RWPE1 (cell line): Measurements from ENCODE around the gene SNX30.

ENCODE experiments used
- CTCF ChIA-PET: fragments of 350-600 bp; sonication (Branson Sonifier 250); formaldehyde crosslinking; extraction: SDS; loops from one replicate; lab custom pipeline; 2021; lab: Yijun Ruan, JAX
- POLR2A ChIA-PET: fragments of 400-600 bp; formaldehyde crosslinking; extraction: SDS; loops from one replicate; lab custom pipeline; 2020; ENCODE audit warnings: antibody characterized with exemption; ENCODE audit not compliant: low non-redundant PET; lab: Yijun Ruan, JAX
- DNase-seq: peaks from one replicate; pipeline ENCODE4 v3.0.0; 2012; ENCODE audit warnings: low spot score
- H3K27ac ChIP-seq: fragments of 450-650 bp; 2 replicates; pipeline ENCODE4 v1.5.1; 2017
- CTCF ChIP-seq: fragments of 450-650 bp; conservative IDR thresholded peaks from 2 replicates; pipeline ENCODE4 v1.5.1; 2017; ENCODE audit warnings: low read depth, mild to moderate bottlenecking

SNX30 gene

GRCh38 chr9:112836394-112836793 is 85.8 kb downstream of the SNX30 start:
- CTCF ChIA-PET, result no interaction called here
- no peak for TF ChIP-seq CTCF
- no peak overlapping the region for H3K27ac ChIP-seq
- POLR2A ChIA-PET, result no interaction called here
- no peak for DNase-seq

DNA sequence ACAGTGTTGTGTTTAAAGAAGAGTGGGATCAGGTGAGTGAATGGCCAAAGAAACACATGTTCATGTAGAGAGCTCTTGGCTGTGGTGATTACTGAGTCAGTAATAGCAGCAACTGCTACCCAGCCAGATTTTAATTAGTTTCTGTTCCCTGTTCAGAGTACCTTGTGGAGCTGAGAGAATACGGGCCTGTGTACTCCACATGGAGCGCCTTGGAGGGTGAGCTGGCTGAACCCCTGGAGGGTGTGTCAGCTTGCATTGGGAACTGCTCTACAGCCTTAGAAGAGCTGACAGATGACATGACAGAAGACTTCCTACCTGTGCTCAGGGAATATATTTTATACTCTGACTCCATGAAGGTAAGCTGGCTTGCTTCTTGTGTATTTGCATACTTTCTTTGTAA is 87.8 kb downstream of the SNX30 start:
- POLR2A ChIA-PET, result no interaction called here
- CTCF ChIA-PET, result interaction anchor here (0.5 to 1.1 kb wide), 2 partner anchors 13 to 20 kb away, joined by 3 read pairs; no protein-coding TSS in a partner anchor
- H3K27ac ChIP-seq, result no peak overlapping the region
- no peak for TF ChIP-seq CTCF
- DNase-seq, result no peak

- DNase-seq, result no peak
- CTCF ChIA-PET, result interaction anchor here (0.6 to 1.1 kb wide), 3 partner anchors 14 to 1138 kb away, joined by 3 to 4 read pairs (median 3); no protein-coding TSS in a partner anchor
- H3K27ac ChIP-seq, result no peak overlapping the region
- TF ChIP-seq CTCF, result no peak
- POLR2A ChIA-PET, result no interaction called here
Measured at GRCh38 chr9:112839331-112839730, 88.8 kb downstream of the SNX30 start.

GRCh38 chr9:112841261-112841660 is 90.7 kb downstream of the SNX30 start:
- ChIA-PET CTCF (interaction anchor here (4.3 kb wide), 1 partner anchor 62 kb away, joined by 25 read pairs; no protein-coding TSS in a partner anchor), POLR2A (no interaction called here)
- TF ChIP-seq CTCF, result no peak
- DNase-seq, result no peak
- H3K27ac ChIP-seq, result no peak overlapping the region

GRCh38 chr9:112842555-112842954 is 92.0 kb downstream of the SNX30 start:
- ChIA-PET CTCF (interaction anchor here (1.1 to 4.3 kb wide), 2 partner anchors 61 to 68 kb away, joined by 4 to 25 read pairs; no protein-coding TSS in a partner anchor), POLR2A (no interaction called here)
- TF ChIP-seq CTCF, result no peak
- DNase-seq, result no peak
- no peak overlapping the region for H3K27ac ChIP-seq

- POLR2A ChIA-PET, result no interaction called here
- no peak overlapping the region for H3K27ac ChIP-seq
- CTCF ChIA-PET, result interaction anchor here (0.5 to 3.0 kb wide), 17 partner anchors 9 to 1442 kb away, joined by 3 to 38 read pairs (median 3); no protein-coding TSS in a partner anchor
- peak; percentile 92 for DNase-seq
- peak; percentile 100 for TF ChIP-seq CTCF
Measured at GRCh38 chr9:112844771-112845542, 94.4 kb downstream of the SNX30 start.
